GM11168 (cell line): ENCODE data around the gene KRT85.
"Not testable (repeated sequence)": the region's sequence is repeated elsewhere in the genome, so short reads cannot be mapped to it uniquely, and the experiment has no call there.

Experiments used
- in situ Hi-C: fragments of 300-500 bp; cut with MboI; formaldehyde crosslinking; loops from one replicate; pipeline ENCODE4 v1.12.0; 2022; ENCODE audit warnings: low sequenced_read_pairs; ENCODE audit not compliant: unreplicated experiment

Gene KRT85

GRCh38 chr12:52366738-52367485 is at the start of gene KRT85:
Gene KRT85, minus strand, starts transcription at chr12:52367481. Its CDS starts 76 bp downstream, at chr12:52367405.
- in situ Hi-C loops: loop anchor here (10.0 kb wide), 1 partner anchor 498 kb away; no protein-coding TSS in a partner anchor

GRCh38 chr12:52416795-52417194 is 49.5 kb upstream of the KRT85 start:
- in situ Hi-C loops: no loop called here

GRCh38 chr12:52415870-52416750 is 48.8 kb upstream of the KRT85 start:
- in situ Hi-C loops: no loop called here

GRCh38 chr12:52414936-52415335 is 47.7 kb upstream of the KRT85 start:
- in situ Hi-C loops: no loop called here

DNA sequence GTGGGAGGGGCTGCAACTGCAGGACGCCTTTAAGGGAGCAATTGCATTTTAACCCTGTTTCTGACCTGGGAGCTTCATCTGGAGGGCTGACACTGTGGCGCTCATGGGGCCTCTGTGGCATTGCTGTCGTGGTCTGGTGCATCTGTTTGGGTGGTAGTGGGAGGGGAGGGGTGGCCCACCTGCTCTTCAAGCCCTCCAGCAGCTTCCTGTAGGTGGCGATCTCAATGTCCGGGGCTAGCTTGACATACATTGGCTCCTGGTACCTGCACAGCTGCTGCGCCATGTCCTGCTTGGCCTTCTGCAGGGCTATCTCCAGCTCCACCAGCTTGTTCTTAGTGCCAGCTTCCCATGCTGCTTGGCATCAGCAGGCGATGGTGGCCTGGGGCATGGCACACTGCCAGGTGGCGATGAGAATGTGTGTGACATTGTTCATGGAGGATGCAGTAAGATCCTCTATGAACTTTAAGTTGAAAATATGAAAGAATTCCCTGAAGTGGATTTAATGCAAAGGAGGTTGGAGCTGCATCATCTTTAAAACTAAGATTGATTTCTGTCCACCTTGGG is 46.6 kb upstream of the KRT85 start:
- in situ Hi-C loops: no loop called here

GRCh38 chr12:52413202-52413601 is 45.9 kb upstream of the KRT85 start:
- in situ Hi-C loops: no loop called here

DNA sequence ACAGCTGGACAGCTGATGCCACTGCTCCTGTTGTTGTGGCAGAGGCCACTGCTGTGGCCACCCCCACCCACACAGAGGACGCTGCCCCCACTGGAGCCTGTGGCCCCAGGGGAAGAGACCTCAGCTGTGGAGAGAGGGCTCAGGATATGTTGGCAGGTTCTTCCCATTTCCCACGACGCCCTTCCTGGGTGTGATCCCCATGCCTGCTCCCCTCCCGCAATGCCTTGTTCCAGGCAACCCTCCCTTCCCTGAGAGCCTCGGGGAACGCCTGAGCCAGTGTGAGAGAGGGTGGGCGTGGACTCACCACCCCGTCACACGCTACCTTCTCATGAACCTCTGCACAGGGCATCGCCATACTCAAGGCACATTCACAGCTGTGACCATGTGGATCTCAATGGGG is 44.5 kb upstream of the KRT85 start:
- in situ Hi-C loops: no loop called here

DNA sequence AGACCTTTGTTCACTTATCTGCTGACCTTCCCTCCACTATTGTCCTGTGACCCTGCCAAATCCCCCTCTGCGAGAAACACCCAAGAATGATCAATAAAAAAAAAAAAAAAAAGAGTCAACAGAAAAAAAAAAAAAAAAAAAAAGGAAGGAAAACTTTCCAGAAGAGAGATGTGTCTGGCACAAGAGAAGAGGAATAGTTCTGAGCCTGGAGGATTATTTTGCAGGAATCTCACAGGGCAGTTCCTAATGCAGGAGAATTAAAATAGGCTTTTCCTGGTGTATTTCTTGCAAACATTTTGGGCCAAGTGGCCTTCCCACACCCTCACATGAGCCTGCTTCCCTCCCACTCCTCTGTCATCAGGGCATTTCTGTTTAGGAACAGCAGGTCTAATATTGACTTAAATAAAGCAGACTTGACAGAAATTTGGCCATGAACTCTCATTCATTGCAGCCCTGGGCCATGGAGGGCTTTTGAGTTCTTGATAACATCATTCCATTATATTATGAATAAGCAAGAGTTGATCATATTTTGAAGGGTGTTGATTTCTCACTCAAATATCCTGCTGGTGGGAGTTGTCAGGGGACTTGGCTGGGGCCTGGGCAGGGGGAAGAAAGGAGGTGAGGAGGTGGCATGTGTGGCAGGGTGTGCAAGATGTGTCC is 43.4 kb upstream of the KRT85 start:
- in situ Hi-C loops: not testable (repeated sequence)

- in situ Hi-C loops: no loop called here
These were observed 40.6 kb upstream of the KRT85 start for GRCh38 chr12:52407918-52408317.

DNA sequence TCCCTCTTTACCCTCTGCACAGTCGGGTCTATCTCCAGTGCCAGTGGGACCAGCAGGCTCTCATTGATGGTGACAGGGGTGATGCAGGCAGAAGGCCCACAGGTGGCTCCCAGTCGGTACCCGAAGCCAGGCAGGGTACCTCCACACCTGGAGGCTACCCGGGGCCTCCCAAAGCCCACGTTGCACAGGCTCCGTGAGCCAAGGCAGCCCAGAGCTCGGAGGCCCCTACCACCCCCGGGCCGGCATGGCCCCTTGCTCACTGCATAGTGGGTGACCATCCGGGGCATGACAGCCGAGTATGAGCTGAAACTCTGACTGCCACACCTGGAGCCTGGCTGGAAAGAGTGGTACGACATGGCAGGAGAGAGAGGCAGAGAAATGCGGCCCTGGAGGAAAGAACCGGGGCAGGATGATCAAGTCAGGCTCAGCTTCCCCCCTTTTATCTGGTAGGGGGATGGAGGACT is 38.7 kb upstream of the KRT85 start, which contains the start of gene KRT82:
Gene KRT82, minus strand, starts transcription at position 414 of the 464 bp plus-strand sequence. Its CDS starts 58 bp downstream, at position 356.
- in situ Hi-C loops: no loop called here

- in situ Hi-C loops: no loop called here
These were observed 37.7 kb upstream of the KRT85 start for GRCh38 chr12:52404951-52405350.

GRCh38 chr12:52403561-52403960 is 36.3 kb upstream of the KRT85 start:
- in situ Hi-C loops: no loop called here

GRCh38 chr12:52402873-52403540 is 35.7 kb upstream of the KRT85 start:
- in situ Hi-C loops: no loop called here

DNA sequence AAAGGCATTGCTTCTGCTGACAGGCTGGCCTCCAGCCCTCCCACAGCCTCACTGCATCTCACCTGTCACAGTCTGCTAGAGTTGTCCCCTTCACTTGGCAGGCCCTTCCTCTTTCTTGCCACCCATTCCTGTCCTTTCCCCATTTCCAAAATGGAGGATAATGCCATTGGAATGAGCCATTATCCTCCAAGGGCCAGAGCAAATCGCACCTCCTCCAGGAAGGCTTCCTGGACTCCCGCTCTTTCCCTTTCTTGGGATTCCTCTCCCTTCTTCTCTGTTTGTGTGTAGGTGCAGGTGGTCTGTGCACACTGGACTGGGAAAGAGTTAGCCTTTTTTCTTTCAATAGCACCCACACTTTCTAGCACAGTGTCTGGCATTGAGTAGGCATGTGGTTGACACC is 35.1 kb upstream of the KRT85 start:
- in situ Hi-C loops: no loop called here

- in situ Hi-C loops: no loop called here
These were observed 34.6 kb upstream of the KRT85 start for GRCh38 chr12:52401926-52402325.

DNA sequence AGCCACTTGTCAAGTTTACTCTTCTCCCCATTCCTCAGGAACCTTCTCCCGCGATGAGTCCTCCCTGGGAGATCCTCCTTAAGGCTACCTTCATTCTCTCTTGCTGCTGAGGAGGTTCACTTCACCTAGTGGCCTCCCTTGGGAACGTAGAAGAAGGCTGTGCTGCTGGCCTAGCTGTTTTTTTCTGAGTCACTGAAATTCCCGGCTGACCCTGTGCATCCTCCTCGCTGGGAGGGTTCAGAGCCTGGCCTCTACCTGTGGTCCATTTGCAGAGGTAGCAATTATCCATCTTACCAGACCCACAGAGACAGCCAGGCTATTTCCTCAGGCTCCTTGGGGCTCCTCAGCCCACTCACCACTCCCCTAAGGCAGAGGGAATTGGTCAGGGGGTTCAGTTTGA is 34.2 kb upstream of the KRT85 start:
- in situ Hi-C loops: no loop called here

GRCh38 chr12:52400906-52401305 is 33.6 kb upstream of the KRT85 start:
- in situ Hi-C loops: no loop called here

- in situ Hi-C loops: loop anchor here (10.0 kb wide), 1 partner anchor 585 kb away; no protein-coding TSS in a partner anchor
These were observed 32.5 kb upstream of the KRT85 start for GRCh38 chr12:52399756-52400155.

DNA sequence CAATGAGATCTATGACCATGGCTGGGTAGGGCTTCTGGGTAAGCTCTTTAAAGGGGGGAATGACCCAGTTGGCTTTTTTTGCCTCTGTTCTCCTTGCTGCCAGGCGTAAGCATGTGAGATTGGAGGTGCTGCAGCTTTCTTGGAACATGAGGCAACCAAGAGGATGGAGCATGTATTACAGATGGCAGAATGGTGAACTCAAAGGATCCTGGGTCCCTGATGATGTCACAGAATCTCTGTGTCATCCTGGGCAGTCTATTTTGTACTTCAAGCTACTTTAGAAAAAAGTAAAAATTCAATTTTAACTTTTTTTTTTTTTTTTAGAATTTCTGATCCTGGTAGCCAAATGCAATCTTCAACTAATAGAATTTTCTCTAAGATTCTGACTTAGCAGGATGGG is 30.9 kb upstream of the KRT85 start:
- in situ Hi-C loops: loop anchor here (10.0 kb wide), 1 partner anchor 587 kb away; no protein-coding TSS in a partner anchor
